LoVo (cell line): ENCODE results near the gene ALKBH6.
"Not testable (repeated sequence)": the region's sequence is repeated elsewhere in the genome, so short reads cannot be mapped to it uniquely, and the experiment has no call there.

Source experiments
- DNase-seq: peaks from one replicate; pipeline ENCODE4 v3.0.0-alpha.2; 2016; ENCODE audit warnings: low spot score

ALKBH6 gene

GRCh38 chr19:35992907-35993765 lies 20.9 kb downstream of the ALKBH6 start:
- no peak for DNase-seq

GRCh38 chr19:35991731-35992450 lies 22.1 kb downstream of the ALKBH6 start:
- DNase-seq = no peak

- DNase-seq = no peak
Observed at GRCh38 chr19:35990771-35991730, 23.0 kb downstream of the ALKBH6 start.

- DNase-seq = no peak
Observed at GRCh38 chr19:35990156-35990555, 23.9 kb downstream of the ALKBH6 start.

- DNase-seq = no peak
Observed at GRCh38 chr19:35988824-35989223, 25.2 kb downstream of the ALKBH6 start.

GRCh38 chr19:35987571-35987896 lies 26.5 kb downstream of the ALKBH6 start:
- DNase-seq = no peak

GRCh38 chr19:35986664-35987570 lies 27.1 kb downstream of the ALKBH6 start:
- peak; percentile 18 for DNase-seq

GRCh38 chr19:35986111-35986510 lies 27.9 kb downstream of the ALKBH6 start:
- no peak for DNase-seq

GRCh38 chr19:35983177-35983576 lies 30.8 kb downstream of the ALKBH6 start:
- DNase-seq = no peak

GRCh38 chr19:35980997-35981396 lies 33.0 kb downstream of the ALKBH6 start:
- not testable (repeated sequence) for DNase-seq

GRCh38 chr19:35978832-35979365 lies 35.1 kb downstream of the ALKBH6 start:
- DNase-seq = no peak

GRCh38 chr19:35978271-35978670 lies 35.7 kb downstream of the ALKBH6 start:
- no peak for DNase-seq

- no peak for DNase-seq
Observed at GRCh38 chr19:35977446-35978222, 36.4 kb downstream of the ALKBH6 start.

GRCh38 chr19:35975608-35976214 lies 38.3 kb downstream of the ALKBH6 start:
- DNase-seq = no peak

GRCh38 chr19:35973487-35973886 lies 40.5 kb downstream of the ALKBH6 start:
- no peak for DNase-seq

GRCh38 chr19:35966771-35967170 lies 47.2 kb downstream of the ALKBH6 start:
- no peak for DNase-seq

GRCh38 chr19:35963514-35963913 lies 50.5 kb downstream of the ALKBH6 start:
- DNase-seq = peak; percentile 28

GRCh38 chr19:35960432-35960972 lies 53.5 kb downstream of the ALKBH6 start:
- DNase-seq = no peak

- no peak for DNase-seq
Observed at GRCh38 chr19:35959968-35960320, 54.1 kb downstream of the ALKBH6 start.
